ENCODE measurements around the gene GINS1.

GRCh38 chr20:25476106-25477013, 68.9 kb downstream of the GINS1 start:
- TF ChIP-seq CTCF (IDR thresholded peaks at IDR 0.05) = no peak
- no peak for TF ChIP-seq EP300 (IDR thresholded peaks at IDR 0.05)

Measured in stomach (tissue), 4 donors.